Ovary (tissue), 3 donors: Measurements from ENCODE around the gene ERI3.

Experiments used
- EP300 ChIP-seq: sonication (generic); formaldehyde crosslinking; IDR thresholded peaks from one replicate; pipeline ENCODE4 v1.6.1; 2017; ENCODE audit warnings: antibody characterized with exemption
- POLR2A ChIP-seq: fragments of 450-650 bp; IDR thresholded peaks from one replicate; pipeline ENCODE4 v1.6.1; 2017; ENCODE audit warnings: antibody characterized with exemption, mild to moderate bottlenecking, moderate library complexity
- TF ChIP-seq, protein P1 (sequence below), 3 donors: fragments of 450-650 bp in 2 of 3; fragments of 200-600 bp in 1 of 3; IDR thresholded peaks; one replicate each; pipeline versions ENCODE4 v1.5.1 to v1.8.0; 2016 to 2022; ENCODE audit warnings: antibody characterized with exemption in 3 of 3, mild to moderate bottlenecking in 1 of 3
- donor health status: DM: no; HTN: no; CAD: no.

DNA sequence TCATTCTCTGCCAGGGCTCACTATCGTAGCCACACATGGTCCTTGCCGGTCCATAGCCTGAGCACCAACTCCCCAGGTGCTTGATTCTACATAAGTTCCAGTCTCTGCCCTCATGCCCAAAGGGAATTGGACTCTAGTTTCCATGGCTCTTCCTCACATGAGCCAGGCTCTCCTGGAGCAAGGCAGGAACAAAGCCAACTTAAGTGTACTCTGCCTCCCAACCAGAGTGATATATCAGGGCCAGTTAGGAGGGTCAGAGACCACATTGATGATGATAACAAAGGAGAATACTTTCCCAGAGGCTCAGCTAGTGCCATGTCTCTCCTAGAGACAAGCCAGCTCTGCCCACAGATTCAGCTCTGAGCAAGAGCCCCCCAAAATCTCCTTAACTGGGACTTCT lies 70.9 kb downstream of the ERI3 start:
- TF ChIP-seq EP300 (no peak), POLR2A (no peak)
- TF ChIP-seq, protein P1, sequence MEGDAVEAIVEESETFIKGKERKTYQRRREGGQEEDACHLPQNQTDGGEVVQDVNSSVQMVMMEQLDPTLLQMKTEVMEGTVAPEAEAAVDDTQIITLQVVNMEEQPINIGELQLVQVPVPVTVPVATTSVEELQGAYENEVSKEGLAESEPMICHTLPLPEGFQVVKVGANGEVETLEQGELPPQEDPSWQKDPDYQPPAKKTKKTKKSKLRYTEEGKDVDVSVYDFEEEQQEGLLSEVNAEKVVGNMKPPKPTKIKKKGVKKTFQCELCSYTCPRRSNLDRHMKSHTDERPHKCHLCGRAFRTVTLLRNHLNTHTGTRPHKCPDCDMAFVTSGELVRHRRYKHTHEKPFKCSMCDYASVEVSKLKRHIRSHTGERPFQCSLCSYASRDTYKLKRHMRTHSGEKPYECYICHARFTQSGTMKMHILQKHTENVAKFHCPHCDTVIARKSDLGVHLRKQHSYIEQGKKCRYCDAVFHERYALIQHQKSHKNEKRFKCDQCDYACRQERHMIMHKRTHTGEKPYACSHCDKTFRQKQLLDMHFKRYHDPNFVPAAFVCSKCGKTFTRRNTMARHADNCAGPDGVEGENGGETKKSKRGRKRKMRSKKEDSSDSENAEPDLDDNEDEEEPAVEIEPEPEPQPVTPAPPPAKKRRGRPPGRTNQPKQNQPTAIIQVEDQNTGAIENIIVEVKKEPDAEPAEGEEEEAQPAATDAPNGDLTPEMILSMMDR (IDR thresholded peaks at IDR 0.05) = no peak
